Measurements from ENCODE around the gene CADM2.
"Not testable (repeated sequence)": the region's sequence is repeated elsewhere in the genome, so short reads cannot be mapped to it uniquely, and the experiment has no call there.

CADM2 gene

GRCh38 chr3:85670634-85671205 lies 711.9 kb downstream of the CADM2 start:
- no peak for DNase-seq (ENCODE audit: low read depth)

GRCh38 chr3:85672761-85673160 lies 714.0 kb downstream of the CADM2 start:
- no peak for DNase-seq (ENCODE audit: low read depth)

GRCh38 chr3:85678713-85679112 lies 719.9 kb downstream of the CADM2 start:
- no peak for DNase-seq (ENCODE audit: low read depth)

GRCh38 chr3:85681906-85682305 lies 723.1 kb downstream of the CADM2 start:
- DNase-seq (ENCODE audit: low read depth): no peak

GRCh38 chr3:85691196-85691595 lies 732.4 kb downstream of the CADM2 start:
- DNase-seq (ENCODE audit: low read depth): no peak

- DNase-seq (ENCODE audit: low read depth): no peak
These were observed 738.4 kb downstream of the CADM2 start for GRCh38 chr3:85697156-85697555.

- DNase-seq (ENCODE audit: low read depth): no peak
These were observed 747.3 kb downstream of the CADM2 start for GRCh38 chr3:85706130-85706529.

- DNase-seq (ENCODE audit: low read depth): not testable (repeated sequence)
These were observed 749.5 kb downstream of the CADM2 start for GRCh38 chr3:85708325-85708724.

GRCh38 chr3:85709346-85709892 lies 750.6 kb downstream of the CADM2 start:
- DNase-seq (ENCODE audit: low read depth): no peak

GRCh38 chr3:85710490-85710889 lies 751.7 kb downstream of the CADM2 start:
- no peak for DNase-seq (ENCODE audit: low read depth)

GRCh38 chr3:85721409-85722145 lies 762.8 kb downstream of the CADM2 start:
- DNase-seq (ENCODE audit: low read depth): no peak

- no peak for DNase-seq (ENCODE audit: low read depth)
These were observed 767.0 kb downstream of the CADM2 start for GRCh38 chr3:85725809-85726208.

GRCh38 chr3:85726241-85726640 lies 767.5 kb downstream of the CADM2 start:
- no peak for DNase-seq (ENCODE audit: low read depth)

- no peak for DNase-seq (ENCODE audit: low read depth)
These were observed 779.1 kb downstream of the CADM2 start for GRCh38 chr3:85737846-85738245.

GRCh38 chr3:85740561-85740960 lies 781.8 kb downstream of the CADM2 start:
- DNase-seq (ENCODE audit: low read depth): no peak

- DNase-seq (ENCODE audit: low read depth): no peak
These were observed 799.7 kb downstream of the CADM2 start for GRCh38 chr3:85758442-85758841.

- DNase-seq (ENCODE audit: low read depth): no peak
These were observed 801.6 kb downstream of the CADM2 start for GRCh38 chr3:85760342-85760741.

GRCh38 chr3:85780806-85781205 lies 822.0 kb downstream of the CADM2 start:
- DNase-seq (ENCODE audit: low read depth): no peak

GRCh38 chr3:85781806-85782205 lies 823.0 kb downstream of the CADM2 start:
- DNase-seq (ENCODE audit: low read depth): no peak

GRCh38 chr3:85783291-85783690 lies 824.5 kb downstream of the CADM2 start:
- DNase-seq (ENCODE audit: low read depth): no peak

GRCh38 chr3:85785766-85786165 lies 827.0 kb downstream of the CADM2 start:
- no peak for DNase-seq (ENCODE audit: low read depth)

GRCh38 chr3:85790445-85791030 lies 831.7 kb downstream of the CADM2 start:
- no peak for DNase-seq (ENCODE audit: low read depth)

- DNase-seq (ENCODE audit: low read depth): no peak
These were observed 837.4 kb downstream of the CADM2 start for GRCh38 chr3:85796140-85796539.
